ENCODE measurements around the gene ATP8B1.

ATP8B1 gene

DNA sequence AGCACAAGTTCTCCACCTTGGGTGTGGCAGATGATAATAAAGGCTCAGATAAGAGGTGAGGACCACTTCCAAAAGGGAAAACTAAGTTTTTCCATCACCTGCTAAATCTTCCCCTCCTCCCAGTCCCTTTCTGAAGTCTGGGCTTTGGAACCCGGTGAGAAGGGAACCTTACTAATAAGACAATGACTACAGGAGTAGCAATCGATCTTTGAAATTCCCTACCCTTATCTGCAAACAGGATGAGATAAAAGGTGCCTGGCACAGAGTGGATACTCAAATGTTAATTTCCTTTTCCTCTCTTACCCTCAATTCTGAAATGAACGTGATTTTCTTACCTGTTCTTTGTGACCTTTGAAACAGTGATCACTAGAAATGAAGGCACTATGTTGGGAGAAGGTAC, 111.8 kb downstream of the ATP8B1 start:
- no peak for DNase-seq
- Histone ChIP-seq H3K27me3 (replicated peaks) (no peaks in the 10 kb centered on the region), H3K36me3 (replicated peaks) (peaks cover 22% of the 10 kb centered on the region), H3K27ac (no peak overlapping the region), H3K4me3 (ENCODE audit: low read depth, low read length) (no peak overlapping the region)
- in situ Hi-C loops (cut with HindIII; ENCODE audit: low pct_ligation_motif_present, low sequenced_read_pairs), result no loop called here
- TF ChIP-seq, protein P1, sequence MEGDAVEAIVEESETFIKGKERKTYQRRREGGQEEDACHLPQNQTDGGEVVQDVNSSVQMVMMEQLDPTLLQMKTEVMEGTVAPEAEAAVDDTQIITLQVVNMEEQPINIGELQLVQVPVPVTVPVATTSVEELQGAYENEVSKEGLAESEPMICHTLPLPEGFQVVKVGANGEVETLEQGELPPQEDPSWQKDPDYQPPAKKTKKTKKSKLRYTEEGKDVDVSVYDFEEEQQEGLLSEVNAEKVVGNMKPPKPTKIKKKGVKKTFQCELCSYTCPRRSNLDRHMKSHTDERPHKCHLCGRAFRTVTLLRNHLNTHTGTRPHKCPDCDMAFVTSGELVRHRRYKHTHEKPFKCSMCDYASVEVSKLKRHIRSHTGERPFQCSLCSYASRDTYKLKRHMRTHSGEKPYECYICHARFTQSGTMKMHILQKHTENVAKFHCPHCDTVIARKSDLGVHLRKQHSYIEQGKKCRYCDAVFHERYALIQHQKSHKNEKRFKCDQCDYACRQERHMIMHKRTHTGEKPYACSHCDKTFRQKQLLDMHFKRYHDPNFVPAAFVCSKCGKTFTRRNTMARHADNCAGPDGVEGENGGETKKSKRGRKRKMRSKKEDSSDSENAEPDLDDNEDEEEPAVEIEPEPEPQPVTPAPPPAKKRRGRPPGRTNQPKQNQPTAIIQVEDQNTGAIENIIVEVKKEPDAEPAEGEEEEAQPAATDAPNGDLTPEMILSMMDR (IDR thresholded peaks at IDR 0.05; ENCODE audit: low read depth, low read length, missing control alignments), result no peak

DNA sequence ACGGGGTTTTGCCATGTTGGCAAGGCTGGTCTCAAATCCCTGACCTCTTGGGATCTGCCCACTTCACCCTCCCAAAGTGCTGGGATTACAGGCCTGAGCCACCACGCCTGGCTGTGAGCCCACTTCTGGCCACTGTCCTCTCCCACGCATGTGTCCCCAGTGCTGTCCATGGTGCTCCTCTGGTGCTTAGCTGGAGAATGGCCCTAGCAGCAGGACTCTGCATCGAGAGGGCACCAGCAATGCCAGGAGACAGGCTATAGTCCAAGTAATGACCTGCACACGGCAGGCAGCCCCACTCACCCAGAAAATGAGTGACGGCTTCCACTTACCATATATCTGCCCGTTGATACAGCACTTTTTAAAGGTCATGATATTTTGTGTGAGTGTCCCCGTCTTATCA, 115.1 kb downstream of the ATP8B1 start:
- TF ChIP-seq, protein P1 (IDR thresholded peaks at IDR 0.05; ENCODE audit: low read depth, low read length, missing control alignments), result no peak
- in situ Hi-C loops (cut with HindIII; ENCODE audit: low pct_ligation_motif_present, low sequenced_read_pairs), result no loop called here
- no peak overlapping the region for H3K27ac ChIP-seq
- H3K4me3 ChIP-seq (ENCODE audit: low read depth, low read length), result no peak overlapping the region
- DNase-seq, result no peak
- peaks cover 25% of the 10 kb centered on the region for H3K36me3 ChIP-seq (replicated peaks)
- H3K27me3 ChIP-seq (replicated peaks), result no peaks in the 10 kb centered on the region

DNA sequence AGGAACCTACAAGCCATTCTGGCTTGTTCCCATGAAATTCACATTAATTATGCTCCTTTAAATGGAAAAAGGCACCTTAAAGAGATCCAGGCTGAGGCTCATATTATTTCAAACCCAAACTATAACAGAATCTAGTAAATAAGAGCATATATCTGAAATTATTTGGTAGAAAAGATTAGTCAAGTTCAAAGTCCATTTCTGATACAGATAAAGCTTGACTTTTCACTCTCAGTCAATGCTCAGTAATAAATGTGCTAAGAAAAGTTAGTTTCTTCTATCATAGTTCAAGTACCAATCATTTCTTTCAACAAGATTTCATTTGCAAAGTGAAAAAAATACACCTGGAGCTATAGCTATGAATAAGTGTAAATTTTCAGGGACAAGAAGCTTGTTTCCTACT, 119.6 kb downstream of the ATP8B1 start:
- H3K27me3 ChIP-seq (replicated peaks), result no peaks in the 10 kb centered on the region
- no peak for DNase-seq
- TF ChIP-seq, protein P1 (IDR thresholded peaks at IDR 0.05; ENCODE audit: low read depth, low read length, missing control alignments), result no peak
- in situ Hi-C loops (cut with HindIII; ENCODE audit: low pct_ligation_motif_present, low sequenced_read_pairs), result no loop called here
- no peak overlapping the region for H3K27ac ChIP-seq
- H3K4me3 ChIP-seq (ENCODE audit: low read depth, low read length), result no peak overlapping the region
- peaks cover 23% of the 10 kb centered on the region for H3K36me3 ChIP-seq (replicated peaks)

GRCh38 chr18:57677262-57678211, 125.6 kb downstream of the ATP8B1 start:
- in situ Hi-C loops (cut with HindIII; ENCODE audit: low pct_ligation_motif_present, low sequenced_read_pairs), result no loop called here
- H3K4me3 ChIP-seq (ENCODE audit: low read depth, low read length), result no peak overlapping the region

DNA sequence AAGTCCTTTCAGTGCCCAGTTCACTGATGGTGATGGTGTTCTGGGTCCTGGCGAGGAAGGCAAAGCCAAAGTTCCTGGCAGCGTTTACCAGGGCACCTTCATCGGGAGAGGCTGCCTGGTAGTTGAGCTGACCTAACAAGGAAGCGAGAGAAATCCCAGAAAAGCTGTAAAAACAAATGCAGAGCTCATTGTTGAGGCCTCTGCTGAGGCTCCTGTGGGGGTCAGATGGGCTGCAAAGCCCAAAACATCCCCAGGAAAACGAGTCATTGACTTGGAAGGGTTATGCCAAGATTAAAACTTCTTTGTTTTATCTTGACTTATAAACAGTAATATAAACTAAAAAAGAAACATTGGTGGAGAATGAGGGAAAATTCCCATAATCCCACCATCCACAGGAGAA, 128.2 kb downstream of the ATP8B1 start:
- in situ Hi-C loops (cut with HindIII; ENCODE audit: low pct_ligation_motif_present, low sequenced_read_pairs), result no loop called here

More at GRCh38 chr18:57677262-57678211, 125.6 kb downstream of the ATP8B1 start:
- TF ChIP-seq, protein P1 (IDR thresholded peaks at IDR 0.05; ENCODE audit: low read depth, low read length, missing control alignments), result no peak
- DNase-seq, result no peak
- Histone ChIP-seq H3K27me3 (replicated peaks) (no peaks in the 10 kb centered on the region), H3K27ac (no peak overlapping the region), H3K36me3 (replicated peaks) (peaks cover 31% of the 10 kb centered on the region)

More for the DNA sequence above, 128.2 kb downstream of the ATP8B1 start:
- H3K27ac ChIP-seq, result no peak overlapping the region
- peaks cover 28% of the 10 kb centered on the region for H3K36me3 ChIP-seq (replicated peaks)
- no peak overlapping the region for H3K4me3 ChIP-seq (ENCODE audit: low read depth, low read length)
- TF ChIP-seq, protein P1 (IDR thresholded peaks at IDR 0.05; ENCODE audit: low read depth, low read length, missing control alignments), result no peak
- H3K27me3 ChIP-seq (replicated peaks), result no peaks in the 10 kb centered on the region
- no peak for DNase-seq

Measured in brain microvascular endothelial cell (primary cell).